Measurements from ENCODE around the gene TNNI2. TPM values are rescaled to one million over a fixed set of nuclear protein-coding genes. Genes with fewer than 3 reads are reported as not detected.

TNNI2 gene
- total RNA-seq = not detected in 2 replicates

GRCh38 chr11:1838426-1839144 lies at the start of gene TNNI2:
Gene TNNI2 (plus strand): TSS chr11:1838981. CDS start chr11:1839697, 716 bp downstream.

GRCh38 chr11:1834779-1835670 lies 3.8 kb upstream of the TNNI2 start, which contains the start of gene SYT8:
Gene SYT8 (plus strand): TSS chr11:1834990. CDS start chr11:1835106, 116 bp downstream.

GRCh38 chr11:1852877-1853276 lies 14.1 kb downstream of the TNNI2 start, which contains the start of gene LSP1:
Gene LSP1 (plus strand): TSS chr11:1853084. CDS start chr11:1853145, 61 bp downstream.

Other genes with a start within 250 kb of the TNNI2 start
- not detected in 2 replicates for gene KRTAP5-2, start 240.7 kb upstream of the TNNI2 start, total RNA-seq
- gene KRTAP5-3, start 230.5 kb upstream of the TNNI2 start, total RNA-seq = not detected in 2 replicates
- not detected in 2 replicates for gene KRTAP5-4, start 216.8 kb upstream of the TNNI2 start, total RNA-seq
- not detected in 2 replicates for gene KRTAP5-5, start 209.2 kb upstream of the TNNI2 start, total RNA-seq
- gene KRTAP5-6, start 141.8 kb upstream of the TNNI2 start, total RNA-seq = not detected in 2 replicates
- gene IFITM10, start 88.4 kb upstream of the TNNI2 start, total RNA-seq = 0.08 TPM in 1 of 2 replicates, not detected in the other
- gene CTSD, start 75.1 kb upstream of the TNNI2 start, total RNA-seq = 152 and 181 TPM in 2 replicates
- 0.70 and 3.3 TPM in 2 replicates for gene SYT8, start 4.0 kb upstream of the TNNI2 start, total RNA-seq
- gene LSP1, start 14.1 kb downstream of the TNNI2 start, total RNA-seq = 0.19 TPM in 1 of 2 replicates, not detected in the other
- gene PRR33, start 52.9 kb downstream of the TNNI2 start, total RNA-seq = not detected in 2 replicates
- not detected in 2 replicates for gene TNNT3, start 80.7 kb downstream of the TNNI2 start, total RNA-seq
- 218 and 231 TPM in 2 replicates for gene MRPL23, start 108.4 kb downstream of the TNNI2 start, total RNA-seq
- gene H19, start 158.9 kb downstream of the TNNI2 start, total RNA-seq = 3.3 and 5.1 TPM in 2 replicates

Measured in hair follicular keratinocyte (primary cell).